GM18502 (cell line): Measurements from ENCODE around the gene CTU2.

Experiments
- ATAC-seq: cut with Tn5 transposase; IDR thresholded peaks from one replicate; pipeline ENCODE4 v1.9.1; 2021; ENCODE audit warnings: mild to moderate bottlenecking; ENCODE audit not compliant: unreplicated experiment, poor library complexity

The CTU2 gene

DNA sequence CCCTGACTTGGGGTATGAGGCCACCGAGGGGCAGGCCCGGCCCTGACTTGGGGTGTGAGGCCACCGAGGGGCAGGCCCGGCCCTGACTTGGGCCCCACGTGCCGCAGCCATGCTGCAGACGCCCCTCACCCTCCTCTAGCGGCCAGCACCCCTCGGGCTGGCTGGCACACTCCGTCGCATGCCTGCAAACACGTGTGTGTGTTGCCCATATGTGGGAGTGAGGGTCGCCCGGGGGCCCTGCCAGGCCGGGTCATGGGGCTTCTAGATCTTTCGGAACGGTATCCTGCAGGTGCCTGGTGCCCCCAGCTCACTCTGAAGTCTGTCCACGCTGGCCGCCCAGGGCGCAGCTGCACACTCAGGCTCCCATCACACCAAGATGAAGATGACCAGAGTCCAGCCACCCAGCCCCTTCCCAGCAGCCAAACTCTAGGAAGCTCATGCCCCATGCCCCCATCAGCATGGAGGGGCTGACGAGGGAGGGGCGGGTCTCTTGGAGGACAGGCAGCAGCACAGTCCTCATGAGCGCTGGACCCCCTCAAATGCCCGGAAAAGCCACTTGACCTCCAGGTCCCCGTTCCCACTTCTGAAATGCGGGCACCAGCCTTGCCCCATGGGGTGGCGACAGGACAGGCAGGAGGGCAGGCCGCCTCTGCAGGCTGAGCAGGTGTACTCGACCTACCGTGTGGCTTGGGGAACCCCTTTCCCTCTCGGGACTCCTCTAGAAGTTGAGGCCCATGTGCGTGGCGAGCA is 33.8 kb downstream of the CTU2 start:
- ATAC-seq = no peak

DNA sequence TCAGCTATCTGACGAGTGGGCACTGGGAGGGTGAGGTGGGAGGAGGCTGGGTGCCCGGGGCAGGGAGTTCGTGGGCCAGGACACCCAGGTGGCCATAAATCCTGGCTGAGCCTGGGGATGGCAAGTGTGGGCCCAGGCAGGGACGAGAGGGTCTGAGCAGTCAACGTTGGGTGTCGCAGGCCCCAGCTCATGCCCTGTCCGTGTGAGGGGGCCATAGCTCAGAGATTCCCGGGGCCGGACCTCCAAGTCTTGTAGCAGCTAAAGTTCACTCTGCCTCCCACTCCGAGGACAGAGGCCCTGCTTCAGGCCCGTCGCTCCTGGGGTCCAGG is 34.4 kb downstream of the CTU2 start:
- no peak for ATAC-seq

GRCh38 chr16:88741368-88741767 is 35.1 kb downstream of the CTU2 start:
- ATAC-seq = no peak

DNA sequence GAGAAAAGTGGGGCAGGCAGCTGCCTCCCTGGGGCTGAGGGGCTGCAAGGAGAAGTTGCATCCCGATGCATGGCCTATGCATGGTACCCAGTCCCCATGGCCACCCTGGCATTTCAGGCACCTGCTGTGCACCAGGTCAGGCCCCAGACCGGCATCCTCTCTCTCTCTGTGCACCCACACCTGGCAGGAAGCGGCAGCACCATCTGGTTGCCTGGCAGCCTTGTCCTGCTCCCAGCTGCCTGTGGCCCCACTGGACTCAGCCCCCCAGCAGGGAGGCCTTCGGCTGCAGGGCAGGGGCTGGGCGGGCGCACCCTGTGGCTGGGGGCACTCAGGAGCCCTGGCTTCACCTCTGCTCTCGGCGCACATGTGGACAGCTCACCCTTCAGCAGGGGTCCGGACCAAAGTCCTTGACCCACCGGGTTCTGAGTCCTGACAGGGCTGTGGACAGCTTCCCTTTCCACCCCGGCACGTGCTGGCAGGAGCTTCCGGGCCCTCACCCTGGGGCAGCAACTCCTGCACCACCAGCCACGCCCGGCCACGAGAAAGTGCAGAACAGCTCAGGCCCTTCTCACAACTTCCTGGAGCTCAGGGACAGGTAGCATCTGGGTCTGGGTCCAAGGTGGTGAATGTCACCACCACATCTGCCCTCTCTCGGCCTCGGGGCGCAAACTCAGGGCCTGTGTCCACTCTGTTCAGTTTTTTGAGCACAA is 36.7 kb downstream of the CTU2 start:
- no peak for ATAC-seq

DNA sequence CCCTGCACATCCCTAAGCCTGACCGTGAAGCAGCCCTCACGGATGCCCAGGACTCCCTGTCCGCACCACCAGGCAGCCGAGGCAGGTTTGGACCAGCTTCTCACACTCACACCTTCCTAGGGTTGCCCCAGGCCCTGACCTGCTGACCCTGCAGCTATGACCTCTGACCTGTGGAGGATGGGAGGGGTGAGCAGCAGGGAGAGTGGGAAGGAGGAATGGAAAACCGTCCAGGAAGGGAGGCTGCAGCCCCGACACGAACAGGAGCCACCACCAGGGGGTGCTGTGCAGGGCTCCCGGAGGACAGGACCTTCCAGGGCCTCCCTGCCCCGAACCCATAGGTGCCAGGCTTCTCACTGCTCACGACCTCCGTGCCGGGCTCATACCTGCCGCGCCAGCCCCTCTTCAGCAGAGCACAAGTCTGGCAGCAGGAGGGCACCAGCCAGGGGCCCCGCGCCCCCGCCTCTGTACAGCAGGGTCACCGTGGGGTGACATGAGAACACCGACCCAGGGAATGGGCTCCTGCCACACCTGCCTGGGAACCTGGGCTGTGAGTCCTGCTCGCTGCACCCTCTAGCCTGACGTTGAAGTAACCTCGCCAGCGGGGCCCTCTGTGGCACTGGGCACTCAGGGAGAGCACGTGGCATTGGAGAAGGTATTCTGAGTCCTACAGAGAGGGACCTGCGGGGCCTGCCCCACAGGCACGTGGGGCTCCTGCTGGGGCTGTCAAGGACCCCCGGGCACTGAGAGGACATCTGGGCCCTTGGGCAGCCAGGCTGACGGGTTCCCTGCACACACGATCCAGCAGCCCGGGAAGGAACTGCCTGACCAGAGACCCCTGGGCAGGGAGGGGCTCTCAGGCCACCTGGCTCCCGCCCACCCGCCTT is 37.6 kb downstream of the CTU2 start:
- ATAC-seq = no peak

DNA sequence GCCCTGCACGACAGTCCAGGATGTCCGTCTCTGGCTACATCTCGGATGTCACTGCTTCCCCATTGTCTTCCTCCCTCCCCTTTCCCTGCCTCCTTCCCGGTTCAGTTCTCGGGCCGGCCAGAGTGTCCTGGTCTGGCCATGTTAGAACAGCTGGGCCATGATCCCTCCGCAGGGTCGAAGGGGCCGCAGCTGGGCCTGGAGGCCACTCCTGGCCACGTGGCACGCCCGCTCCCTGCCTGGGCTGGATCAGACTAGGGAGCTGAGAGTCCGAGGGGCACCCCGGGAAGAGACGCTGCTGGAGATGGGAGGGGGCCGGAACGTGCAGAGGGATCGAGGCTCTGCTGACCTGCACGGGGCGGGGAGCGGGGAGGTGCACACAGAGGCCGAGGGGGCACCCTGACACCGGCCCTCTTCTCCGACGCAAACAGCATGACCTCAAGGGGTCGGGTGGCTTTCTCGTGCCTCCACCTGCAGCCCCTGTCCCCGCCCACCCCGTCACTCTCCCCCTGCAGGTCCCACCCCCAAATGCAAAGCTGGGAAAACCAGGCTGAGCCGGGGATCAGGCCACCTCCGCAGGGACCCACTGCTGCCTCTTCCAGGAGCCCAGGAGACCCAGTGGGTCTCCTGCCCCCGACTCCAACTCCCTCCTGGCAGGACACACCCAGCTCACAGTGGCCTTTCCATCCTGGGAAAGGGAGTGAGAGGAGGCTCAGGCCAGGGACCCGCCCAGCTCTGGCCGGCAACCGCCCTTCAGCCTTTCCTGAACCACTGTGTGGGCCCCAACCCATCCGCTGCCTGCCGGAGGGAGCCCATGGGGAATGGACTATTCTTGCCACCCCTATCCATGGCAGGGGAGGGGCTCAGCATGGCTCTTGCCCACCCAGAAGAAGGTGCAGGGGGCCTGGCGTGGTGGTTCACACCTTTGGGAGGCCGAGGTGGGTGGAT is 38.5 kb downstream of the CTU2 start:
- no peak for ATAC-seq

GRCh38 chr16:88746506-88746905 is 40.2 kb downstream of the CTU2 start:
- no peak for ATAC-seq

GRCh38 chr16:88747588-88748301 is 41.4 kb downstream of the CTU2 start:
- ATAC-seq = no peak

DNA sequence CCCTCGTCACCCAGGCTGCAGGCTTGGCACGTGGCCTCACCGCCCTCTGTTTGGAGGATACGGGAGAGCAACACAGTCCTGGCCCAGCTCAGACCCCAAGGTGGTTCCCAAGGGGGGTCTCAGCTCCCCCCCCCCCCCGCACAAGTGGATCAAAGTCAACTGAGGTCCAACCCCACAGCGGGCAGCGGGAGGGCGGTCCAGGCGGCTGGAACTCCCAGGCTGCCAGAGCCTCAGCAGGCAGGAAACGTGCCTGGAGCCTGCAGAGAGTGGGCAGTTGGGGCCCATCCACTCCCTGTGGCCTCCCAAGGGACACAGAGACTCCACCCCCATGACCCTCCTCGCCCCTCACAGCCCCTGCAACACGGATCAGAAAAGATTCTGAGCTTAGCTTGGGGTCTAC is 42.1 kb downstream of the CTU2 start:
- no peak for ATAC-seq

GRCh38 chr16:88749358-88749757 is 43.1 kb downstream of the CTU2 start:
- ATAC-seq = no peak

DNA sequence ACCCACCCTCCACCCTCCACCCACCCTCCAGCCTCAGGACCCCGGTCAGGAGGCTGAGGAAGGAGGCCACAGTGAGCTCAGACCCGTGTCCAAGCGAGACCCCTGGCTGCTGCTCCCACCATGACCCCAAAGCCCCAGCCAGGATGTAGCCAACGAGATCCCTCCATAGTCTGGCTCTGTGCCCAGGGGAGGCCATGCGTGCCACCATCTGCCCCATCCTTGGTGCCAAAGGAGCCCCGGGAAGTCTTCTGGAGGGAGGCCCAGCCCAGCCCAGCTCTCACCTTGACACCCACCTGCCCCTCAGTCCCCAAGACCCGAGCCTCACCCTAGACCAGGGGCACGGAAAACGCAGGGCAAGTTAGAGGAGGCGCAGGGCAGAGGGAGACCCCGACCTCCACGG is 44.6 kb downstream of the CTU2 start:
- ATAC-seq = no peak

GRCh38 chr16:88752386-88753002 is 46.2 kb downstream of the CTU2 start:
- ATAC-seq = no peak

DNA sequence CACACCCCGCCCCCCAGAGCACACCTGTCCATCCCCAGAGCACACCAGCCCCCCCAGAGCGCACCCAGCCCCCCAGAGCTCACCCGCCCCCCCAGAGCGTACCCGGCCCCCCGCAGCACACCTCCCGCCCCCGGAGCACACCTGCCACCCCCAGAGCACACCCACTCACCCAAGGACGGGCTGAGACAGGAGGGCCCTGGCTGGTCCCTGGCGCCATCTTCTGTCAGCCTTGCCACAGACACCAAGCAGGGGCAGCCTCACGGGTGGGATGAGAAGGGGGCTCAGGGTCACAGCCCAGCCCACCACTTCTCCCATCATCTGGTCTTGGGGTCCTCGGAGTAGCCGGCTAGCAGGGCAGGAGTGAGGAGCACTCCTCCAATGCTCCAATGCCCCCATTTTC is 46.9 kb downstream of the CTU2 start:
- no peak for ATAC-seq

DNA sequence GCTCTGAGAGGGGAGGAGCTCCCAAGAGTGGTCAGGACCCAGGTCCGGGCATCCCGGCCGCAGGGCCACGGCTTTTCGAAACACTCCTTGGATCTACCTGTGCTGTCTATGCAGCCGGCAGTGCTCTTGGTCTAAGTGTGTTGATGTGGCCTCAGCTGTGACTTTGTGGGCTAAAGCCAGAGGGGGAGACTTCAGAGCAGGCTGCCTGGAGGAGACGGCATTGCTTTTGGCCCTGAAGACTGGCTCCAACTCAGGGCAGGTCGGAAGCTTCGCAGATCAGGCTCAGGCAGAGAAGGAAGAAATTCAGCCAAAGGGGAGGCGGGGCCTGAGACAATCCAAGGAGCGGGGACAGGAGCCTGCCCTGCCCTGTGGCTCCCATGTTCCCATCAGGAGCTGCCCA is 47.3 kb downstream of the CTU2 start:
- ATAC-seq = no peak

GRCh38 chr16:88754109-88754911 is 48.0 kb downstream of the CTU2 start:
- no peak for ATAC-seq

DNA sequence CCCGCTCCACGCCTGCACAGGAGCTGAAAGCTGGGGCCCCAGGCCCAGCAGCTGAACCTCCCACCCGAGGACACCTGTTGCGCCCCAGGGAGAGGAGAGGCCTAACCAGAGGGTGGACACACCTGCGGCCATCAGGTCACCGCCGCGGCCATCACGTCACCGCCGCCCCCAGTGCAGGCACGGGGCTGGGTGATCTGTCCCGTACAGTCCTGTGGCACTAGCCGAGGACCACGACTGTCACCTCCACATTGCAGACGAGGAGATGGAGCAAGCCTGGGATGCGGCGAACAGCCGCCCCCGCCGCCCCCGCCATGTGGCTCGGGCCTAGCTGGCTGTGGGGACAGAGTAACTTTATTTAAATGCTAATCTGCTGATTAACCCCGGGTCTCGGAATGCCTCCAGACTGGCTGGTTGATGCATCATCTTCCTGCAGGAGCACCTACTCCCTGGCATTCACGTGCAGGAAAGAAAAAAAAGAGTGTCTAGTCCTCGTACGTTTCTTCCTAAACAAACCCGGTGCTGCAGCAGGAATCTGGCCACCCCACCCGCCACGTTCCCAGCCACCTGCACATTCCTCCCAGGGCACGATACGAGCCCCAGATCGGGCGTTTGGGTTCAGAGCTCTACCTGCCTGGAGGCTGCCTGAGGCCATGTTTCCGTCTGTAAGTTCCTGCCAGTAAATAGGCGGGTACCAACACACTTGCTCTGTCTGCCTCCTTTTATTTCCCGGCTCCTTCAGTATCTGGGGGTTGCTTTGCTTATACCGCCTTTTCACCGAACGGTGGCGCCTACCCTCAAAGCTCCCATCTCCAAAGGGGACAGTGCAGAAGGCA is 48.8 kb downstream of the CTU2 start:
- ATAC-seq = no peak

DNA sequence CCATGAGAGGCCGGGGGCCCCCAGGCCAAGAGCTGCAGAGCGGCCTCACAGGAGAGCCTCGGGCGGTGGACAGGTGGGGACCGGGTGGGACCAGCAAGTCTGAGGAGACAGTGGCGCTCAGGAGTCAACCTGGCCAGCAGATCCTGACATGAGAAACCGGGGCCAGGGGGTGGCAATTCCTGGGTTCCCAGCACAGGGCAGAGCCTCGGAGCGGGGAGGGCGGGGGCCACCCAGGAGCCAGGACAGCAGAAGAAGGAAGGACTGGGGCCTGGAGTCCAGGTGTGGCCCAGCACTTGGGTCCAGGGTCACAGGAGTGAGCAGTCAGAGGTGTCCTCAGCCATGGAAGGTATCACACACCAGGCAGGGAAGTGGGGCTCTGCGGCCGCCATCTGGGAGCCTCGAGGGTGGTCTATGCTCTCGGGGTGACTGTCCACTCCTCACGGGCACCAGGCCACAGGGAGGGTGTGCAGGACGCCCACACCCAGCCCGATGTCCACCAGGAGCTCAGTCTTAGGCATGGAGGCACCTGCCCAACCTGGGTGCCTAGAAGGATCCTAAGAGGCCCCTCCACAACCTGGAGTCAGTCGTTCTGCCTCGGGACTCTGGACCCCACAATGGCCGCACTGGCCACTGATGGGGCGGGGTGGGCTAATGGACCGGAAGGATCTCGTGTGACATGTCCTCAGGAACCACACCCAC is 49.6 kb downstream of the CTU2 start:
- no peak for ATAC-seq
